ENCODE data around the gene DDX51.

DDX51 gene, protein sequence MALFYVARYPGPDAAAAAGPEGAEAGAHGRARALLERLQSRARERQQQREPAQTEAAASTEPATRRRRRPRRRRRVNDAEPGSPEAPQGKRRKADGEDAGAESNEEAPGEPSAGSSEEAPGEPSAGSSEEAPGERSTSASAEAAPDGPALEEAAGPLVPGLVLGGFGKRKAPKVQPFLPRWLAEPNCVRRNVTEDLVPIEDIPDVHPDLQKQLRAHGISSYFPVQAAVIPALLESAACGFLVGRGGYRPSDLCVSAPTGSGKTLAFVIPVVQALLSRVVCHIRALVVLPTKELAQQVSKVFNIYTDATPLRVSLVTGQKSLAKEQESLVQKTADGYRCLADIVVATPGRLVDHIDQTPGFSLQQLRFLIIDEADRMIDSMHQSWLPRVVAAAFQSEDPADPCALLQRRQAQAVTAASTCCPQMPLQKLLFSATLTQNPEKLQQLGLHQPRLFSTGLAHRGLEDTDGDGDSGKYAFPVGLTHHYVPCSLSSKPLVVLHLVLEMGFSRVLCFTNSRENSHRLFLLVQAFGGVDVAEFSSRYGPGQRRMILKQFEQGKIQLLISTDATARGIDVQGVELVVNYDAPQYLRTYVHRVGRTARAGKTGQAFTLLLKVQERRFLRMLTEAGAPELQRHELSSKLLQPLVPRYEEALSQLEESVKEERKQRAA

GRCh38 chr12:132144115-132144809 is at the start of gene DDX51, which contains the start of gene NOC4L:
Gene DDX51 (minus strand): TSS chr12:132144319. CDS start chr12:132144296, 23 bp downstream.
Gene NOC4L (plus strand): TSS chr12:132144457. CDS start chr12:132144489, 32 bp downstream.
- peak; percentile 92 for FAIRE-seq
- DNase-seq (ENCODE audit: low spot score): peak; percentile 97

- FAIRE-seq: no peak
- DNase-seq (ENCODE audit: low spot score): no peak
Observed at GRCh38 chr12:132191715-132192553, 47.8 kb upstream of the DDX51 start.

GRCh38 chr12:132190834-132191500 is 46.8 kb upstream of the DDX51 start:
- no peak for FAIRE-seq
- no peak for DNase-seq (ENCODE audit: low spot score)

GRCh38 chr12:132190012-132190755 is 46.1 kb upstream of the DDX51 start:
- DNase-seq (ENCODE audit: low spot score) (peak; percentile 43), FAIRE-seq (no peak)

DNA sequence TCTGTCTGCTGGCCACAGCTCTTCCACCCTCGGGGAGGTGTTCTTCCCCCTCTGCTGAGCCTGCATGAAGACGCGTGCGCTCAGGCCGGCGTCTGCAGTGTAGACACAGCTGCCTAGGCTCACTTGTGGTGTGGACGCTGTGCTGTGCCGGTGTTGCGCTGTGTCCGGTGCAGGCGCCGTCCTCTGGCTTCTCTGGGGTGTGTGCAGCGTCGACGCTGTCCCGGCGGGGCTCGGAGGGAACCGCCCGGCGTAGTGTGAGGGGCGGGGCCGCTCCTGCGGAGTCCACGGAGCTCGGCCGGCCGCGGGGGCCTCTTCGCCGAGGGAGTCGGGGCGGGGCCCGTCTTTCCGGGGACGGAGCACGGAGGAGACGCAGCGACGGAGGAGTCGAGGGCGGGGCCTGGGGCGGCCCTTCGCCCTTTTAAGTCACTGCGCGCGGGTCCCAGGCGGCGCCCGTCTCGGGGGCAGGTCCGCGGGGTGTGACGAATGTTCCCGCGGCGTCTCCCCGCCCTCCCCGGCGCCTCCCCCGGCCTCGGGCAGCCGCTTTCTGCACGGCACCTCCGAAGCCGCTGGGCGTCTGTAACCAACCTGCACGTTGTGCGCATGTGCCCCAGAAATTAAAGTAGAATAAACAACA is 45.4 kb upstream of the DDX51 start:
- DNase-seq (ENCODE audit: low spot score) (peak; percentile 96), FAIRE-seq (peak; percentile 17)

DNA sequence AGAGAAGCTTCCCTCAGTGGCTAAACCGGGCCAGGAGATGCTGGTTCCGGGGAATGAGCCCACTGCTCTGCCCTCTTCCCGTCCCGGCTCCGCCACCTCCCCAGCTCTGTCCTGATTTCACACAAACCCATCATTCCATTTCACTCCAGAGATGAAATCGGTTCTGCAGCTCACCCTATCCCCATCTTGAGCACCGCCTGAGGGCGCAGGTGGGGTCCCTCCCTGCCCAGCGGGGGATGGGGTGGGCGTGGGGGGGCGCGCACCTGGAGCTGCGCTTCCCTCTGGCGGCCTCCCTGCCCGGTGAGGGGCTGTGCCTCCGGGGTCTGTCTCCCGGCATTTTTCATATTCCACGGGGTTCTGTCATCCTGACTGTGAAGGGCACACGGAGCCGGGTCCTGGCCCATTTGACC is 44.8 kb upstream of the DDX51 start:
- peak; percentile 29 for DNase-seq (ENCODE audit: low spot score)
- FAIRE-seq: no peak

GRCh38 chr12:132188451-132188901 is 44.4 kb upstream of the DDX51 start:
- FAIRE-seq: peak; percentile 40
- no peak for DNase-seq (ENCODE audit: low spot score)

DNA sequence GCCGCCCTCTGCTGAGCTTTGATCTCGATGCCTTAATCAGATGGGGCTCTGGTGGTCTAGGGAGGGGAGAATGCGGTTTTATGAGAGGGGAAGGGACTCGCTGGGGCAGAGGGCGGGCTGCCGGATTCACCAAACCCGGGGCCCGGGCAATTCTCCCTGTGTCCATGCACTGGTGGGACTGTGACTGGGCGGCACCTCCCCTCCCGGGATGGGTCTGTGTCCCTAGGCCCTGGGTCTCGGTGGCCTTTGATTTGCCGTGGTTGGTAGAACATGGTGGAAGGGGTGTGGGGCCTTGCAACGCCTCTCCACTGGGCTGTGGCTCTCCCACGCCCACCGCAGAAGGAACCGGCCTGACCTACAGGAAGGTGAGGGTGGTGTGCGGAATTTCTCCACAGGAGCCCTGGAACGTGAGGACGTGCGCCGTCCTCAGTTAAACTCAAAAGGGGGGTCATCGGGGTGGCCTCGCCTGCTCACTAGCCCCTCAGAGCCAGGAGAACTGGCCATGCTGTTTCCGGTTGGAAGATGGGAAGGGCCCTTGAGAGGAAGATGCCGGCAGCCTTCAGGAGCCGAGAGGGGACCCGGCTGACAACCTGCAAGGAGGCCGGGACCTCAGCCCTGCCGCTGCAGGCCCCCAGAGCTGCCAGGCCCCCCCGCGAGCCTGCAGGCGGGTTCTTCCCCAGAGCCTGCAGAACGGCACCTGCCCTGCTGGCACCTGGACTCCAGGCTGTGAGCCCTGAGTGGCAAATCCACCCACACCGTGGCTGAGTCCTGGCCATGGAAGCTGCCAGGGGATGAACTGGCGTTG is 43.7 kb upstream of the DDX51 start:
- FAIRE-seq (no peak), DNase-seq (ENCODE audit: low spot score) (no peak)

DNA sequence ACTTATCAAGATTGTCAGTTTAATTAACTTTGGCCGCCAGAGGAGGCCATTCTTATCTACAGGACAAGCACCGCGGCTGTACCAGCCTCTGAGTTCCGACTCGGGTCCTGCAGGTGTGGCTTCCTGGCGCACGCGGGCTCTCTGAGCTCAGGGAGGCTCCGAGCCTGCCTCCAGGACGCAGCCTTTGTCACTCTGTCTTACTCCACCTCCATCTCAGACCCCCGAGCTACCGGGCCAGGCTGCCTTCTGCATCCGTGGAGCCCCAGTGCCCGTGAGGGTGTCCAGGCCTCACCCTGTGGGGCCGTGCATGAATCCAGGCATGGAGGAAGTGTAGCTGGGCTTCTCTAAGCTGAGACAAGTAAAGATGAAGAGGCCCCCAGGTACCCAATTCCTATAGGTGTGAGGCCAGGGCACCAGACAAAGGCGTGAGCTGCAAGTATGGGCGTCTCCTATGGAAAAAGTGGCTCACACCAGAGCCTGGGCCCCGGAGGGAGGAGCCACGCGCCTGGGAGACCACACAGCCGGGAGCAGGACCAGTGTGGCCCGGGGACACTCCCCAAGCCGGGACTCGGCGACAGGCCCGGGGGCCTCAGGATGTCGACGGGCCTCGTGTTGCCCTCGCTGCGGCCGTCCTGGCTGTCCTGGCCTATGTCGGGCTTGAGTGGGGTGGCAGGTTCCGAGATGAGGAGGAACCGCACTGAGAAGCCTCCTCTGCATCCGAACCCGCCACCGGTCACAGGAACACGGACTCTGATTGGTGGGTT is 42.9 kb upstream of the DDX51 start:
- no peak for DNase-seq (ENCODE audit: low spot score)
- FAIRE-seq: no peak

DNA sequence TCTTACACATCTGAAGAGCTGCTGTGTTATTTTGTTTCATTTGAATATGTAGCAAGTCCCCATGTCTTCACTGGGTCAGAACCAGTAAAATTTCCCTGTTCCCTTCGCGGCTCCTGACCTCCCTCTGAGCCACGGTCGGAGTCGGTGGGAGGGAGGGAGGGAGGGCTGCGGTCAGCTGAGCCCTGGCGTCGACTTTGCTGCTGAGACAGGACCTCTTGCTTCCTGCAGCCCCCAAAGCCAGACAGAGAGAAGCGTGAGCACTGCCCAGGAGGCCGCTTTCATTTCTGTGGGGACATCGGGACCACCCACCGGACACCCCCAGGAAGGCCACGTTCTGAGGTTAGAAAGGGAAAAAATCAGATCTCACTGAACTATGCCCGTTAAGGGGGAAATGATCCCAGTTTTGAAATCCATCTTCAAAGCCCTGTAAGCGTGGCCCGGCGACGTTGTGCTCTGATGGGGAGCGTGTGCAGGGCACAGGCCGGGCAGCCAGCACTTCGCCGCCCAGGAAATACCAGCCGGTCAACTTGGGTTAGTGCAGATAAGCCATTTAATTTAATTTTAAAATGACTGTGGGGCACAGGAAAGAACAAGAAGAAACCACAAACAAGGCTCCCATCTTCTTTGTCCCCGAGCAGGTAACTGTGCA is 42.2 kb upstream of the DDX51 start:
- DNase-seq (ENCODE audit: low spot score): no peak

GRCh38 chr12:132185705-132186104 is 41.6 kb upstream of the DDX51 start:
- DNase-seq (ENCODE audit: low spot score): no peak

More for the DNA sequence above, 42.2 kb upstream of the DDX51 start:
- no peak for FAIRE-seq

DNA sequence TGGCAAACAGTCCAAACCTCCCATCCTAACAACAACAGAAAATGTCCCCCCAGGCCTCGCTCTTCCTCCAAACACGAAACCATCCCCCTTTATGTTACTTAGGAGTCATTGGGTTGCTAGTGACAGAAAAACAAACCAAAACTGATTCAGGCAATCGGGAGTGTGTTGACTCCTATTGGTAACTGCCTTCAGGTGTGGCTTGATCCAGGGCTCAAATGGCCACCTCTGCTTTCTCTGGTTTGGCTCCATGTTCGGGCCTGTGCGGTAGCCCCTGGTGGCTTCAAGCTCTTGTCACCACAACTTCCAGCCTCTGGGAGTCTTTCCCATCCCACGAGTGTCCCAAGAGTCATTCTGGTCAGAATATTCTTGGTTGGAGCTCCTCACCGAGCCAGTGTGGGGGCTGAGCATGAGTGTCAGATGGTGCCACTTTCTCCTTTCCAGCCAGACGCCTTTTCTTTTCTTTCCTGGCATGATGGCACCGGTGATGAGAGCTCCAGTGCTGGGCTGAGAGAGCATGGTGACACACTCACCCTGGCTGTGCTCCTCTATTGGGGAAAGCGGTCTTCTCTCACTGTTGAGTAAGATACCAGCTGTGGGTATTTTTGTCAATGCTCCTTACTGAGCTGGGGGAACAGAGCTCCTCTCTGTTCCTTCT is 38.7 kb upstream of the DDX51 start:
- no peak for FAIRE-seq
- DNase-seq (ENCODE audit: low spot score): no peak

More at GRCh38 chr12:132185705-132186104, 41.6 kb upstream of the DDX51 start:
- no peak for FAIRE-seq

DNA sequence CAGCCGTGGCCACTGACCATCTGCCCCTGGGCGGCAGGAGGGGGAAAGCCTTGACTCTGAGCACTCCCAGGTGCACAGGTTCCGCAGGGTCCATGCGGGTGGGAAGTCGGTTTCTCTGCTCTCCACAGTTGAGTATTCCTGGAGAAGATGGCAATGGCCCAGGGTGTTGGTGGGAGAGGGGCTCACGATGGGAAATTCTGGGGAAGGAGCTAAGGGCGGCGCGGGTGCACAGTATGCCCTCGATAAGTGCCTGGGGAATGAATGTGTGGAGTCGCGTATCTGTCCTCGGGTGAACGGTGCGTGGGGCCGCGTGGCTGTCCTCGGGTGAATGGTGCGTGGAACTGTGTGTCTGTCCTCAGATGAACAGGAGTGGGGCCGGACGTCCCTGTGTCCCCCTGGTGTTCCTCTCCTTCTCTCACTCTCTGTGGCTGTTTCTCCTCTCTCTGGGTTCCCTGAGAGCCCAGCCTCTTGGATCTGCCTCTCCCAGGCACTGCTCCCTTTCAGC is 38.1 kb upstream of the DDX51 start:
- no peak for FAIRE-seq
- no peak for DNase-seq (ENCODE audit: low spot score)

DNA sequence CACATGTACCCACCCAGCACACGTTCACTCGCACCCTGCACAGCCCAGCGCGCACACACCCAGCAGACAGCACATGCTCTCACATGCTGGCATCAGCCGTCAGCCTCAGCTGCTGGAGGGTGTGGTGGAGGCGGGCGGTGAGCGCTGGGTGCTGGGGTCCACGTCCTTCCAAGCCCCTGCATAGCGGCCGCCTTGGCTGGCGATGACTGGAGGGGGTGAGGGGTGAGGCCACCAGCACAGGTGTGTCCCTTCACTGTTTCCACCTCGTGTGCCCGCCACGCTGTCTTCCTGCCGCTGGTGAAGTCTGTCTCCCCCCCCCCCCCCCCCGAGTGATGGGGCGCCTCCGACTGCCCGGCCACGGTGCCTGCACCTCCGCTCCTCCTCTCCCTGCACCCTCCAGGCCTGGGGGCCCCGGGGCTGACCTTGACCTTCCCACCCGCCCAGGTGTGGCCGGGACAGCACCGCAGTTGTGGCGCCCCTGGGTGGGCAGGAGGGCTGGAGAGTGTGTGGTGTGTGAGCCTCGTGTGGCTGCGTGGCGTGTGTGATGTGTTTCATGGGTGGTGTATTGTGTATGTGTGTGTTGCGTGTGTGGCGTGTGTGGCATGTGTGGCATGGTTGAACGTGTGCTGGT is 37.6 kb upstream of the DDX51 start:
- no peak for DNase-seq (ENCODE audit: low spot score)
- no peak for FAIRE-seq

DNA sequence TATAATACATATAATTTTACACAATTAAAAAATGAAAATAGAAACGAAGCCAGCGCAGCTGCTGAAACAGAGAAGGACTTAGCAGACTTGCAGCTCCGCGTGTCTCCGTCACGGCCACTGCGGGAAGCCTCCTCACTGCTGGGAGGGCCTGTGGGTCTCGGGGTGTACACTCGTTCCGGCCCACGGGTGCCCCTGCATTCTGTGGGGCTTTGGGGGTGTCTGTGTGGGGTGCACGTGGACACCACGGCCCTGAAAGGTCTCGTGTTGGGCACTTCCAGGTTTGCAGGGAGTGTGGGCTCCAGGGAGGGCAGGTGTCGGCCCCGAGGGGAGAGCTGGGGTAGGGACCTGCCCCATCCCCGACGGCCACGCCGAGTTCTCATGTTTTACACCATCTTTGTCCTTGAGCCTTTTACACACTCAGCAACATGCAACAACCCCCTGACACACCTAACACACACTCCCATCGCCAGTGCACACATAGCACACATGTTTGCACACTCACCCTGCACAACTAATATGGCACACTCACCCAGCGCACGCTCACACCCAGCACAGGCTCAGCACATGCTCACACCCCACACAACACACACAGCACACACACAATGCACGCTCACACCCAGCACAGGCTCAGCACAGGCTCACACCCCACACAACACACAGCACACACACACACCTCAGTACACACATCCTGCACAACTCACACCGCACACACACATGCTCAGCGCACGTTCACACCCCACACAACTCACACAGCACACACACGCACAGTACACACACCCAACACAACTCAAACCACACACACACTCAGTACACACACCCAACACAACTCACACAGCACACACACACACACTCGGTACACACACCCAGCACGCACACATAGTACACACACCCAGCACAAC is 36.8 kb upstream of the DDX51 start:
- DNase-seq (ENCODE audit: low spot score) (no peak), FAIRE-seq (peak; percentile 99)
